ENCODE data around the gene RAB17.

Gene RAB17

GRCh38 chr2:237604960-237605359, 14.4 kb upstream of the RAB17 start:
- Histone ChIP-seq H2AFZ (ENCODE audit: low read depth, low read length) (no peak overlapping the region), H3K4me3 (ENCODE audit: low read depth in 1 of 2, low read length in 2 of 2) (no peak overlapping the region), H3K79me2 (ENCODE audit: insufficient read depth, low read length) (no peaks in the 10 kb centered on the region), H3K9me3 (ENCODE audit: insufficient read depth, low read length, severe bottlenecking) (no peaks in the 10 kb centered on the region), H3K4me1 (ENCODE audit: insufficient read depth, low read length) (no peaks in the 10 kb centered on the region), H3K27me3 (ENCODE audit: insufficient read depth, low read length, poor library complexity) (peaks cover 7% of the 10 kb centered on the region), H4K20me1 (ENCODE audit: insufficient read depth, low read length) (no peaks in the 10 kb centered on the region; the same call in 1 of the 2 replicates), H3K27ac (ENCODE audit: low read length) (no peak overlapping the region), H3K4me2 (ENCODE audit: insufficient read depth, low read length) (no peak overlapping the region), H3K36me3 (ENCODE audit: insufficient read depth, low read length) (no peaks in the 10 kb centered on the region), H3K9ac (ENCODE audit: low read depth, low read length) (no peak overlapping the region)
- no peak for DNase-seq
- no peak for TF ChIP-seq EZH2 (IDR thresholded peaks at IDR 0.05; ENCODE audit: borderline replicate concordance, low read depth, low read length, severe bottlenecking)
- TF ChIP-seq, protein P1, sequence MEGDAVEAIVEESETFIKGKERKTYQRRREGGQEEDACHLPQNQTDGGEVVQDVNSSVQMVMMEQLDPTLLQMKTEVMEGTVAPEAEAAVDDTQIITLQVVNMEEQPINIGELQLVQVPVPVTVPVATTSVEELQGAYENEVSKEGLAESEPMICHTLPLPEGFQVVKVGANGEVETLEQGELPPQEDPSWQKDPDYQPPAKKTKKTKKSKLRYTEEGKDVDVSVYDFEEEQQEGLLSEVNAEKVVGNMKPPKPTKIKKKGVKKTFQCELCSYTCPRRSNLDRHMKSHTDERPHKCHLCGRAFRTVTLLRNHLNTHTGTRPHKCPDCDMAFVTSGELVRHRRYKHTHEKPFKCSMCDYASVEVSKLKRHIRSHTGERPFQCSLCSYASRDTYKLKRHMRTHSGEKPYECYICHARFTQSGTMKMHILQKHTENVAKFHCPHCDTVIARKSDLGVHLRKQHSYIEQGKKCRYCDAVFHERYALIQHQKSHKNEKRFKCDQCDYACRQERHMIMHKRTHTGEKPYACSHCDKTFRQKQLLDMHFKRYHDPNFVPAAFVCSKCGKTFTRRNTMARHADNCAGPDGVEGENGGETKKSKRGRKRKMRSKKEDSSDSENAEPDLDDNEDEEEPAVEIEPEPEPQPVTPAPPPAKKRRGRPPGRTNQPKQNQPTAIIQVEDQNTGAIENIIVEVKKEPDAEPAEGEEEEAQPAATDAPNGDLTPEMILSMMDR (IDR thresholded peaks at IDR 0.05; ENCODE audit: borderline replicate concordance, extremely low read depth, low read length, poor library complexity, severe bottlenecking), result peak; percentile 11
- no peak for ATAC-seq (ENCODE audit: insufficient read depth, low read depth)

DNA sequence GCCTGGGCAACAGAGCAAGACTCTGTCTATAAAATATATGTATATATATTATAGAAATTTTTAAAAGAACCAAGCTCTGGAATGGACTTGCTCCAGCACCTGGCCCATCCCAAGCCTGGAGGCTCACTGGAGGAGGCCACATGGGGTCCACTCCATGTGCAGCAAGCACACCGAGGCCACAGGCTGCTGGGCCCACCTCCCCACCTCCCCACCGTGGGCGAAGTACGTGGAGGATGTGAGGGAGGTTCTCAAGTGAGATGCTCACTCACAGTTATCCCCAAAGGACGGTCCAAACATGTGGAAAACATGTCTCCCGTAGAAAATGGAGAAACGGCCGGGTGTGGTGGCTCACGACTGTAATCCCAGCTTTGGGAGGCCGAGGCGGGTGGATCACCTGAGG, 13.9 kb upstream of the RAB17 start:
- Histone ChIP-seq H3K4me3 (ENCODE audit: low read depth in 1 of 2, low read length in 2 of 2) (no peak overlapping the region), H3K9ac (ENCODE audit: low read depth, low read length) (no peak overlapping the region), H3K9me3 (ENCODE audit: insufficient read depth, low read length, severe bottlenecking) (no peaks in the 10 kb centered on the region), H3K36me3 (ENCODE audit: insufficient read depth, low read length) (no peaks in the 10 kb centered on the region), H3K27me3 (ENCODE audit: insufficient read depth, low read length, poor library complexity) (peaks cover 7% of the 10 kb centered on the region), H4K20me1 (ENCODE audit: insufficient read depth, low read length) (no peaks in the 10 kb centered on the region; the same call in 1 of the 2 replicates), H2AFZ (ENCODE audit: low read depth, low read length) (no peak overlapping the region), H3K4me2 (ENCODE audit: insufficient read depth, low read length) (no peak overlapping the region), H3K27ac (ENCODE audit: low read length) (no peak overlapping the region), H3K79me2 (ENCODE audit: insufficient read depth, low read length) (no peaks in the 10 kb centered on the region), H3K4me1 (ENCODE audit: insufficient read depth, low read length) (no peaks in the 10 kb centered on the region)
- DNase-seq (no peak), ATAC-seq (ENCODE audit: insufficient read depth, low read depth) (no peak)
- TF ChIP-seq, protein P1 (IDR thresholded peaks at IDR 0.05; ENCODE audit: borderline replicate concordance, extremely low read depth, low read length, poor library complexity, severe bottlenecking), result no peak

- no peak overlapping the region for H3K4me3 ChIP-seq (ENCODE audit: low read depth in 1 of 2, low read length in 2 of 2)
- H3K9me3 ChIP-seq (ENCODE audit: insufficient read depth, low read length, severe bottlenecking), result no peaks in the 10 kb centered on the region
- H3K9ac ChIP-seq (ENCODE audit: low read depth, low read length), result no peak overlapping the region
- H3K27me3 ChIP-seq (ENCODE audit: insufficient read depth, low read length, poor library complexity), result peaks cover 7% of the 10 kb centered on the region
- no peaks in the 10 kb centered on the region; the same call in 1 of the 2 replicates for H4K20me1 ChIP-seq (ENCODE audit: insufficient read depth, low read length)
- TF ChIP-seq, protein P1 (IDR thresholded peaks at IDR 0.05; ENCODE audit: borderline replicate concordance, extremely low read depth, low read length, poor library complexity, severe bottlenecking), result no peak
- no peak for TF ChIP-seq EZH2 (IDR thresholded peaks at IDR 0.05; ENCODE audit: borderline replicate concordance, low read depth, low read length, severe bottlenecking)
- H2AFZ ChIP-seq (ENCODE audit: low read depth, low read length), result no peak overlapping the region
- no peak overlapping the region for H3K27ac ChIP-seq (ENCODE audit: low read length)
- H3K79me2 ChIP-seq (ENCODE audit: insufficient read depth, low read length), result no peaks in the 10 kb centered on the region
- no peaks in the 10 kb centered on the region for H3K36me3 ChIP-seq (ENCODE audit: insufficient read depth, low read length)
- ATAC-seq (ENCODE audit: insufficient read depth, low read depth) (no peak), DNase-seq (no peak)
- H3K4me2 ChIP-seq (ENCODE audit: insufficient read depth, low read length), result no peak overlapping the region
- H3K4me1 ChIP-seq (ENCODE audit: insufficient read depth, low read length), result no peaks in the 10 kb centered on the region
Observed at GRCh38 chr2:237603718-237604362, 13.3 kb upstream of the RAB17 start.

All from DND-41 (cell line).